ENCODE results near the gene PDE6C. TPM values are rescaled to one million over a fixed set of nuclear protein-coding genes. Genes with fewer than 3 reads are reported as not detected.

Gene PDE6C
- total RNA-seq, 1 donor from 2014 or later: not detected

- Mint-ChIP-seq H3K36me3 (ENCODE audit: low read depth, unreplicated experiment) (no peaks in the 10 kb centered on the region), H3K27me3 (ENCODE audit: unreplicated experiment) (peaks cover under 1% of the 10 kb centered on the region), H3K4me1 (ENCODE audit: unreplicated experiment) (peaks cover 7% of the 10 kb centered on the region), H3K27ac (ENCODE audit: unreplicated experiment) (no peak overlapping the region), H3K9me3 (ENCODE audit: unreplicated experiment) (no peaks in the 10 kb centered on the region), H3K4me3 (ENCODE audit: unreplicated experiment) (no peak overlapping the region)
- no peak for TF ChIP-seq CTCF (IDR thresholded peaks at IDR 0.05; ENCODE audit: unreplicated experiment)
- DNase-seq (ENCODE audit: low spot score): no peak
These were observed 789 bp downstream of the PDE6C start for GRCh38 chr10:93613126-93613525.

GRCh38 chr10:93614101-93614825 lies 1.9 kb downstream of the PDE6C start:
- Mint-ChIP-seq H3K9me3 (ENCODE audit: unreplicated experiment) (no peaks in the 10 kb centered on the region), H3K4me1 (ENCODE audit: unreplicated experiment) (peaks cover 7% of the 10 kb centered on the region), H3K36me3 (ENCODE audit: low read depth, unreplicated experiment) (no peaks in the 10 kb centered on the region), H3K4me3 (ENCODE audit: unreplicated experiment) (no peak overlapping the region), H3K27ac (ENCODE audit: unreplicated experiment) (no peak overlapping the region), H3K27me3 (ENCODE audit: unreplicated experiment) (no peaks in the 10 kb centered on the region)
- DNase-seq (ENCODE audit: low spot score): no peak
- no peak for TF ChIP-seq CTCF (IDR thresholded peaks at IDR 0.05; ENCODE audit: unreplicated experiment)

- no peak for DNase-seq (ENCODE audit: low spot score)
- no peak for TF ChIP-seq CTCF (IDR thresholded peaks at IDR 0.05; ENCODE audit: unreplicated experiment)
- Mint-ChIP-seq H3K36me3 (ENCODE audit: low read depth, unreplicated experiment) (no peaks in the 10 kb centered on the region), H3K27ac (ENCODE audit: unreplicated experiment) (no peak overlapping the region), H3K9me3 (ENCODE audit: unreplicated experiment) (no peaks in the 10 kb centered on the region), H3K27me3 (ENCODE audit: unreplicated experiment) (no peaks in the 10 kb centered on the region), H3K4me3 (ENCODE audit: unreplicated experiment) (no peak overlapping the region), H3K4me1 (ENCODE audit: unreplicated experiment) (peaks cover 7% of the 10 kb centered on the region)
These were observed 3.4 kb downstream of the PDE6C start for GRCh38 chr10:93615576-93616235.

GRCh38 chr10:93620925-93621324 lies 8.6 kb downstream of the PDE6C start:
- H3K4me3 Mint-ChIP-seq (ENCODE audit: unreplicated experiment): no peak overlapping the region
- H3K9me3 Mint-ChIP-seq (ENCODE audit: unreplicated experiment): no peaks in the 10 kb centered on the region
- DNase-seq (ENCODE audit: low spot score): no peak
- H3K27ac Mint-ChIP-seq (ENCODE audit: unreplicated experiment): no peak overlapping the region
- peaks cover 7% of the 10 kb centered on the region for H3K4me1 Mint-ChIP-seq (ENCODE audit: unreplicated experiment)
- H3K36me3 Mint-ChIP-seq (ENCODE audit: low read depth, unreplicated experiment): no peaks in the 10 kb centered on the region
- TF ChIP-seq CTCF (IDR thresholded peaks at IDR 0.05; ENCODE audit: unreplicated experiment): no peak
- H3K27me3 Mint-ChIP-seq (ENCODE audit: unreplicated experiment): no peaks in the 10 kb centered on the region

GRCh38 chr10:93622942-93623341 lies 10.6 kb downstream of the PDE6C start:
- Mint-ChIP-seq H3K27ac (ENCODE audit: unreplicated experiment) (no peak overlapping the region), H3K4me3 (ENCODE audit: unreplicated experiment) (no peak overlapping the region), H3K4me1 (ENCODE audit: unreplicated experiment) (no peaks in the 10 kb centered on the region), H3K9me3 (ENCODE audit: unreplicated experiment) (no peaks in the 10 kb centered on the region), H3K36me3 (ENCODE audit: low read depth, unreplicated experiment) (no peaks in the 10 kb centered on the region), H3K27me3 (ENCODE audit: unreplicated experiment) (no peaks in the 10 kb centered on the region)
- DNase-seq (ENCODE audit: low spot score): no peak
- TF ChIP-seq CTCF (IDR thresholded peaks at IDR 0.05; ENCODE audit: unreplicated experiment): no peak
